NK-92 treated with Interleukin-12 subunit alpha and Interleukin-12 subunit beta, amount 100 ng/mL, for 24 hours (cell line): Measurements from ENCODE around the gene DGKB.

Experiments used
- DNase-seq: peaks from one replicate; lab custom pipeline; 2025; lab: John Stamatoyannopoulos, UW

The DGKB gene

DNA sequence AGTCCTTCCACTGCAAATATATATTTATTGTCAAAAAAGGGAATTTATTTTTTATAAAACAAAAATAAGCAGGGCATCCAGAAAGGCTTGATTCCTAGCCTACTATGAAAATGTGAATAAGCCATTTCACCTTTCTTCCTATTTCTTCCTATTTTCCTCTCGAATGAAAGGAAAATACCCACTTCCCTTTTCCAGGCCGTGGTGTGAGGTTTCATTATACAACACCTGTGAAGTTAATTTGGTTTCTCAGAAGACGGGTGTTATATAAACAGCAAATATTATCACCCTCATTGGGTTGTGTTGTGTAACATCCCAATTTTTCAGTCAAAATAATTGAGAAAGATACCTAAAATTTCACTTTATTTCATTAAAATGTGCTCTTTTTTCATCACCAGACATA lies 214.3 kb downstream of the DGKB start:
- DNase-seq: no peak

DNA sequence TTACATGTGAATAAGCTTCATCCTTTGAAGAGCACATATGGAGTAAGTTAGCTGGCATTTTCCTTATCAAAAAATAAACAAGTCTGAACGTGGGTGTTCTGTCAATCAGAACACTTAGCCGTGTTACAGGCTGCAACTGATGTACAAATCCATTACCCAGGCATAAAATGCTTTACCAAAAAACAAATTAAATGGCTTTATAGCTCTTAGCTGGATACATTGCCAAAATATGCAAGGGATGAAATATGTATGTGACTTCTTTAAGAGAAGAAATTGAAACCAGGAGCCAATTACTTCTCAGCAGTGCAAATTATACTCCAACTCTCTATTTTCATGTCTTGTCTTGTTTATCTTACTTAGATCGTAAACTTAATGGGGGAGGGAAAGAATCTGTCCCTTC lies 214.8 kb downstream of the DGKB start:
- DNase-seq: no peak

GRCh38 chr7:14687241-14687640 lies 215.3 kb downstream of the DGKB start:
- DNase-seq: no peak

DNA sequence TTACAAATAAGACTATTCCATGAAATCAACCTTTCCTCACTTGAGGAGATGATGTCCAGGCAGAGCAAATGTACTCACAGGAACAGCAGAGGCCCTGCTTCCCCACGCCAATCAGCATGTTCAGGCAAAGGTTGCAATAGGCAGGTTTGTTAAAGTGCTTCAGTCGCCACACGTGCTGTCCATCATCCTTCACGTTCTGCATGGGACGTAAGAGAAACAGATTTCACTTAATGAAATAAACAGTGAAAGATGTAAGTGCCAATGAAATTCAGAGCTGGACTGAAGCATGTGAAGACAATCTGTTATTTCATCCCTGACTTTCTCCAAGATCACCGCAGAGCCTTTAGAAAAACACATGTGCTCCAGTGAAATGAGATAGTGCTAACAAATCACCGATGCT lies 217.4 kb downstream of the DGKB start:
- DNase-seq: no peak

DNA sequence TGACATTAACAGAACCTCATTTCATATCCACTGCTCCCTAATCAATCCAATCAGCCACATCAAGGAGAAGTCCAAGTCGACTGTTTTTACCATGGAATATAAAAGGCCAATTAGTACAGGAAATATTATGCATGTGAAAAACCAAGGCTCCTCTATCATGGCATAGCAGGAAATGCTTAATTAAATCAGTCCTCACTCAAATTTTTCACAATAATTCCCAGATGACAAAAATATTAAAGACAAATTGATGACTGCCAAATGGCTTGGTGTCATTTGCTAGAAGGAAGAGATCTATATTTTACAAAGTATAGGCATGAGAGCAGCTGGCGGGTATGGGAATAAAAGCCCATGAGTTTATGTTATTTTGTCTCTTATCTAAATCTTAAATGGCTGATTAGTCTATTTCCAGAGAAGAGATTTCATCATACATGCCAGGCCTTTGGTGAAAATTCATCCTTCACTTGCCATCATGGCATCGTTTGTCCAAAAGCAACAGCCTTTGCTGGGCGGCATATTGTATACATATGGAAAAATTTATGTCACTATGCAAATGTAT lies 219.6 kb downstream of the DGKB start:
- DNase-seq: no peak

DNA sequence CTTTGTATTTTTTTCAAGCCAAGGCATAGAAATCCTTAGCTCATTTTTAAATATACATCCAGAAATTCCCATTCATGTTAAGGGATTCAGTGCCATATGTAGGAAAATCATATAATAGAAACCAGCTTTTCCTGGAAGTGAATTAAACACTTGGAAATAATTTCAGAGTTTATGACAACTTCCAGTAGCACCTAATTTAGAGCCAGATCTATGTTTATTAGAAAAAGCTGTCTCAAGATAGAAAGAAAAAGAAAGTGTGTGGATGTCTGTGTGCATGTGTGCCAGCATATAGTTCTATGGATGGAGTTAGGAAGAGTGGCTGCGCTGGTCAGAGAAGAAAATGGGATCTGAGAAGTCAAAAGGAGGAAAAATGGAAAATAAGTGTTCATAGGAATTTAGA lies 225.7 kb downstream of the DGKB start:
- DNase-seq: no peak

- no peak for DNase-seq
Measured at GRCh38 chr7:14673202-14673601, 229.3 kb downstream of the DGKB start.

- DNase-seq: no peak
Measured at GRCh38 chr7:14666913-14667312, 235.6 kb downstream of the DGKB start.

DNA sequence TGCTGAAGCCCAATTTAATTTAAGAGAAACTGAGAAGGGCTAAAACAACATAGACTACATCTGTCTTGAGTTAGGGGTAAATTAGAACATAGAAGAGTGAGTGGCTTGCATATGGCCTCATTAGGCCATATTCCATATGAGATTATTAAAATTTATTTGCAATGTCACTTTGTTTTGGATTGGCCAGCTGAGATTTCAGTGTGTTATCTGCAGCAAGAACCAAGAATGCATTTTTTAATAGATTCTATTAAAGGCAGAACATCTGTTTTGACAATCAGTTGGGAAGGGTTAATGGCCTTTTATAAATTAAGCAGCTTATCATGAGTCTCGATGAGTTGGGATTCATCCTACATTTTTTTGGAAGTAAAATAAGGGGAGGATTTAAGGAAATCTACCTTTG lies 236.2 kb downstream of the DGKB start:
- no peak for DNase-seq

GRCh38 chr7:14639801-14640200 lies 262.8 kb downstream of the DGKB start:
- DNase-seq: no peak

DNA sequence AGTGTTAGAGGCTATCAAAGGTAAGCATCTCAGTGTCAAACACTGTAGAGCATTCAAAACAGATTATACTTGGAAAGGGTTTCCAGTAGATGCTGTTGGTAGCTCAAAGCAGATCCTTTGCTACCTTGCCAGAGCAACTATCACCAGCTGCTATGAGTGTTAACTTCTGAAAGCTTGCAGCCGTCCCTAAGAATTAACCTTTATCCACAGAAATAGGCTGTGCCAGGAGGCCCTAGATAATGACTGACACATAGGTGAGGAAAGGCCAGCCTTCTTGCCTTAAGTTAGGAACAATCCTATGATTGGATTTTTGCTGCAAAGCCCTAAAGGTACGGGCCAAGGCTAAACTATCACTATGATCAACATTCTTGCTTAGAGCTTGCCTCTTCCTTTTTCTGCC lies 263.2 kb downstream of the DGKB start:
- DNase-seq: no peak

GRCh38 chr7:14637968-14638367 lies 264.6 kb downstream of the DGKB start:
- DNase-seq: no peak

- DNase-seq: no peak
Measured at GRCh38 chr7:14635955-14636354, 266.6 kb downstream of the DGKB start.

GRCh38 chr7:14630048-14630447 lies 272.5 kb downstream of the DGKB start:
- DNase-seq: no peak

GRCh38 chr7:14628516-14628915 lies 274.0 kb downstream of the DGKB start:
- no peak for DNase-seq

DNA sequence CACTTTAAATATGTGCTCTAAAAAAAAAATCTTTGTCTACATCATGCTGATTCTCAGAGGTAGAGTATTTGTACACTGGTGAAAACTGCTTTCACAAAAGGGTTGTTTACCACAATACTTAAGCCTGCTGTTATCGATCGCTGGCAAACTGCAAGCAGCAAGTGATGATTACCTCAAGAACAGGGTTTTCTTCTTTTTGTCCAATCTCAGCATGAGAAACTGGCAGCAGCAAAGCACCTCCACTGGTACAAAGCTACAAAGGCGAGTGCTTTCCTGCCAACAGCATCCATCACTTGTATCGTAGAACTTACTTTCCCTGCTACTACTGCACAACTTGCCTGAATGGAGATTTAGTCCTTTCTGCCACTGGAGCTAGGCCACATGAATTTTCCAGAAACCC lies 276.5 kb downstream of the DGKB start:
- DNase-seq: no peak

DNA sequence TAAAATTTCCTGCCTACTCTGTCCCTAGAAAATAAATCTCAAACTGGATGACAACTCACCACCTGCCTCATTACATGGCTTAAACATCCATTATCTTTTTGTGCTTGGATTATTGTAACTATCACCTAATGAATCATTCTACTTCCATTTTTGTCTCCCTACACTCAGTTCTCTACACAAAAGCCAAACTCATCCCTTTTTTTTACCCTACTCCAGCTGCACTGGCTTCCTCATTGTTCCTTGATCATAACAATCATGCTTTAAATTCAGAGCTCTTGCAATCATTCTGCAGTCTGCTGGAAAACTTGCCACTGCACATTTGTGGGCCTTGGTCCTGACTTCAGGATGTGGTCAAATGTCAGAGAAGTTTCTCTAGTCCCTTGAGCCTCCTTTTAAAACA lies 280.0 kb downstream of the DGKB start:
- DNase-seq: no peak

DNA sequence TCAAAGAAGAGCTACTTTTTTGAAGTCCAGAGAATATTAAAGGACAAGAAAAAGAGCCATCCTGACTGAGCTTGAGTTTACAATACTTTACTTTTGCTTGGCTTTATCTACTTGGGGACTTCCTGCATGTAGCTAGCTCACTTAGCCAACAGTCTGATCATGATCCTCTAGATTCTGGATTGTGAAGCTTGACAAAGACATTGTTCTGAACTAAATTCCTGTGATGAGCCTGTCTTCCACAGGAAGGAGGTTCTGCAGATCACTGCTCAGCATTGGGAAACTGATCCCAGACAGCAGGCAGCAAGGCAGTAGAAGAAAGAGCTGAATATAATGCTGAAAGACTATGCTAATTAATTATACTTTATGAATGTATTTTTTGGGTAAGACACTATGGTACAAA lies 296.4 kb downstream of the DGKB start:
- no peak for DNase-seq

GRCh38 chr7:14604606-14605005 lies 297.9 kb downstream of the DGKB start:
- DNase-seq: no peak

DNA sequence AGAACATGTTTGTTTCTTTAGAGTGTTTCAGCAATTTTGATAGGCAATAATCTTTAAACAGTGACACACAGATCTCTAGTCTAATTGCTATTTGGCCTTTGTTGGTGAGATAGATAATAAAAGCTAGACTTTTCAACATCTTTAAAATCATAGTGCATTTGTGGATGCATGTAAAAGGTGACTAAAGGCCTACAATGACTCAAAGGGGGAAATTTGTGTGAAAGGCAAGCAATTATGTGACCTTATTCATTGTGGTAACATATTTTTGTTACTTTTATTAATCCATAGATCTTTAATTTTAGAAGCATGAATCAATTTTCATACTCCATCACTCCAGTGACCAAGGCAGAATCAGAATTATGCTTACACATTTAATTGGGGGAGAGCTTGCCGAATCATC lies 299.7 kb downstream of the DGKB start:
- no peak for DNase-seq

GRCh38 chr7:14600766-14601367 lies 301.7 kb downstream of the DGKB start:
- DNase-seq: no peak

DNA sequence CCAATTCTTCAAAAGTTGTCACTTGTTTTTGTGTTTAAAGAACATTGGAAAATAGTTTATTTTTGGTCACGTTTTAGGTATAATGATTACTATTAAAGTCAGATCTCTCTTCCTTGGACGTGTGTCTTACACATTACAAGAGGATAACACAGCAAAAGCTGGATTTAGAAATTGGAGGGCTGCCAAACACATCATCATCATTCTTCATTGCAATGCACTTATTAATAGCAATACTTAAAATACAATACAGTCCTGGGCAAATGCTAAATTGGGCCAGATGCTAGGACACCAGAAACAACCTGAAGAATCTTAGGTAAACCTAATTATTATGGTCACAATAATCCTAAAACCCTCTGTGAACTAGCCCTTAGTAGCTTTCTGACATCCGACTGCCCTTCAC lies 303.6 kb downstream of the DGKB start:
- no peak for DNase-seq

- DNase-seq: no peak
Measured at GRCh38 chr7:14596421-14596820, 306.1 kb downstream of the DGKB start.

DNA sequence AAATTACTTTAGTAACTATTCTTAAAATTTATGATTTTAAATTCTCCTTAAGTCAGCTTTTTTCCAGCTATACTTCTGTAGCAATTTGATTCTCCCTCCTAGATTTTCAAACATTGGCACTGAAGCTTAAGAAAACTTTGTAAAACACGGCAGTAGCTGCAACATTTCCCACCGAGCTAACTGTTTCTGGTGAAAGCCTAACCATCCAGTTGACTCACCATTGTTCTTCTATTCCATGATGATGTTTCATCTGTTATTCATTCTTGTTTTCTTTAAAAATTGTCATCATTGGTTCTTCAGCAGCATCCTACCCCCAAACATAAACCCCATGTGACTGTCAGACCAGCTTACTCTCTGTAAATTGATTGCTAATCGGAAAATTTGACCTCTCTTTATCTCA lies 312.3 kb downstream of the DGKB start:
- DNase-seq: no peak

GRCh38 chr7:14585232-14585631 lies 317.3 kb downstream of the DGKB start:
- DNase-seq: no peak
